GM19023 (cell line): ENCODE results near the gene BCL2L14.

Experiments
- ATAC-seq: cut with Tn5 transposase; IDR thresholded peaks from one replicate; pipeline ENCODE4 v1.9.1; 2021; ENCODE audit warnings: mild to moderate bottlenecking, moderate library complexity; ENCODE audit not compliant: unreplicated experiment

BCL2L14 gene

GRCh38 chr12:12051668-12052067 is 19.1 kb upstream of the BCL2L14 start:
- ATAC-seq = no peak

- no peak for ATAC-seq
Observed at GRCh38 chr12:12054993-12055392, 15.7 kb upstream of the BCL2L14 start.

- no peak for ATAC-seq
Observed at GRCh38 chr12:12056951-12057350, 13.8 kb upstream of the BCL2L14 start.

- no peak for ATAC-seq
Observed at GRCh38 chr12:12064596-12064995, 6.1 kb upstream of the BCL2L14 start.

GRCh38 chr12:12068751-12069150 is 2.0 kb upstream of the BCL2L14 start:
- ATAC-seq = no peak

- no peak for ATAC-seq
Observed at GRCh38 chr12:12069821-12070548, 754 bp upstream of the BCL2L14 start.

- ATAC-seq = peak; percentile 48
Observed at GRCh38 chr12:12072064-12072760, 1.5 kb downstream of the BCL2L14 start.

GRCh38 chr12:12079291-12079690 is 8.6 kb downstream of the BCL2L14 start:
- ATAC-seq = no peak

- ATAC-seq = no peak
Observed at GRCh38 chr12:12081836-12082497, 11.2 kb downstream of the BCL2L14 start.

GRCh38 chr12:12083688-12084087 is 12.9 kb downstream of the BCL2L14 start:
- ATAC-seq = no peak

GRCh38 chr12:12086362-12086761 is 15.6 kb downstream of the BCL2L14 start:
- ATAC-seq = no peak

GRCh38 chr12:12086973-12087692 is 16.4 kb downstream of the BCL2L14 start:
- no peak for ATAC-seq

GRCh38 chr12:12087693-12088034 is 16.9 kb downstream of the BCL2L14 start:
- ATAC-seq = no peak

- no peak for ATAC-seq
Observed at GRCh38 chr12:12088147-12088546, 17.4 kb downstream of the BCL2L14 start.

- ATAC-seq = no peak
Observed at GRCh38 chr12:12088761-12089160, 18.0 kb downstream of the BCL2L14 start.

GRCh38 chr12:12091071-12091470 is 20.3 kb downstream of the BCL2L14 start:
- no peak for ATAC-seq

- ATAC-seq = no peak
Observed at GRCh38 chr12:12091977-12092663, 21.4 kb downstream of the BCL2L14 start.

GRCh38 chr12:12094481-12094880 is 23.7 kb downstream of the BCL2L14 start:
- no peak for ATAC-seq

- ATAC-seq = no peak
Observed at GRCh38 chr12:12095021-12095420, 24.3 kb downstream of the BCL2L14 start.

- no peak for ATAC-seq
Observed at GRCh38 chr12:12097891-12098690, 27.4 kb downstream of the BCL2L14 start.
